UCSD-AML1 (cell line): Measurements from ENCODE around the gene PDXDC1.
"Not testable (repeated sequence)": the region's sequence is repeated elsewhere in the genome, so short reads cannot be mapped to it uniquely, and the experiment has no call there.

Experiments used
- DNase-seq: peaks from one replicate; lab custom pipeline; 2025; ENCODE audit not compliant: unreplicated experiment; lab: John Stamatoyannopoulos, UW

The PDXDC1 gene

GRCh38 chr16:15154650-15155562 is 180.1 kb downstream of the PDXDC1 start:
- DNase-seq, result peak; percentile 96

GRCh38 chr16:15157644-15158043 is 182.8 kb downstream of the PDXDC1 start:
- not testable (repeated sequence) for DNase-seq

- not testable (repeated sequence) for DNase-seq
These were observed 184.8 kb downstream of the PDXDC1 start for GRCh38 chr16:15159671-15160070.

GRCh38 chr16:15160571-15160970 is 185.7 kb downstream of the PDXDC1 start:
- not testable (repeated sequence) for DNase-seq

GRCh38 chr16:15163055-15163454 is 188.2 kb downstream of the PDXDC1 start:
- not testable (repeated sequence) for DNase-seq

- not testable (repeated sequence) for DNase-seq
These were observed 191.4 kb downstream of the PDXDC1 start for GRCh38 chr16:15166177-15166576.

GRCh38 chr16:15168303-15168702 is 193.5 kb downstream of the PDXDC1 start:
- not testable (repeated sequence) for DNase-seq

- not testable (repeated sequence) for DNase-seq
These were observed 194.3 kb downstream of the PDXDC1 start for GRCh38 chr16:15168953-15169652.

- DNase-seq, result not testable (repeated sequence)
These were observed 205.1 kb downstream of the PDXDC1 start for GRCh38 chr16:15179909-15180308.

GRCh38 chr16:15180946-15181345 is 206.1 kb downstream of the PDXDC1 start:
- DNase-seq, result not testable (repeated sequence)

GRCh38 chr16:15184000-15184399 is 209.2 kb downstream of the PDXDC1 start:
- DNase-seq, result not testable (repeated sequence)
